Measurements from ENCODE around the gene BSN.
"Not testable (repeated sequence)": the region's sequence is repeated elsewhere in the genome, so short reads cannot be mapped to it uniquely, and the experiment has no call there.

The BSN gene

GRCh38 chr3:49674497-49674983, 120.3 kb downstream of the BSN start:
- DNase-seq = no peak

GRCh38 chr3:49675912-49676311, 121.6 kb downstream of the BSN start:
- DNase-seq = no peak

- no peak for DNase-seq
Observed at GRCh38 chr3:49680493-49681231, 126.4 kb downstream of the BSN start.

- DNase-seq = no peak
Observed at GRCh38 chr3:49681232-49681522, 126.9 kb downstream of the BSN start.

GRCh38 chr3:49681543-49681942, 127.3 kb downstream of the BSN start:
- DNase-seq = no peak

- DNase-seq = no peak
Observed at GRCh38 chr3:49683162-49683561, 128.9 kb downstream of the BSN start.

GRCh38 chr3:49684453-49684852, 130.2 kb downstream of the BSN start:
- DNase-seq = not testable (repeated sequence)

- DNase-seq = not testable (repeated sequence)
Observed at GRCh38 chr3:49685103-49685502, 130.8 kb downstream of the BSN start.

- not testable (repeated sequence) for DNase-seq
Observed at GRCh38 chr3:49685846-49686245, 131.6 kb downstream of the BSN start.

GRCh38 chr3:49686346-49686745, 132.1 kb downstream of the BSN start:
- not testable (repeated sequence) for DNase-seq

GRCh38 chr3:49686769-49687423, 132.6 kb downstream of the BSN start:
- peak; percentile 34 for DNase-seq

GRCh38 chr3:49687424-49687795, 133.1 kb downstream of the BSN start:
- not testable (repeated sequence) for DNase-seq

- not testable (repeated sequence) for DNase-seq
Observed at GRCh38 chr3:49688338-49689045, 134.2 kb downstream of the BSN start.

- DNase-seq = peak; percentile 88
Observed at GRCh38 chr3:49689046-49689907, 135.0 kb downstream of the BSN start, which contains the start of the genes MST1 and RNF123. MST1 (minus strand) TSS chr3:49689474; CDS start chr3:49688691, 783 bp downstream. RNF123 (plus strand) TSS chr3:49689557; CDS start chr3:49691166, 1,609 bp downstream.

GRCh38 chr3:49689908-49690624, 135.8 kb downstream of the BSN start:
- not testable (repeated sequence) for DNase-seq

GRCh38 chr3:49690856-49691255, 136.6 kb downstream of the BSN start:
- not testable (repeated sequence) for DNase-seq

GRCh38 chr3:49691481-49691880, 137.2 kb downstream of the BSN start:
- not testable (repeated sequence) for DNase-seq

- not testable (repeated sequence) for DNase-seq
Observed at GRCh38 chr3:49694409-49695070, 140.3 kb downstream of the BSN start.

GRCh38 chr3:49695350-49696015, 141.2 kb downstream of the BSN start:
- DNase-seq = not testable (repeated sequence)

- no peak for DNase-seq
Observed at GRCh38 chr3:49699281-49699979, 145.2 kb downstream of the BSN start.
